BJ (cell line): Measurements from ENCODE around the gene RAB3IL1. TPM values are rescaled to one million over a fixed set of nuclear protein-coding genes. Genes with fewer than 3 reads are reported as not detected.

Experiments used
- CTCF ChIA-PET: fragments of 350-600 bp; formaldehyde crosslinking; extraction: SDS; loops from one replicate; lab custom pipeline; 2021; ENCODE audit warnings: antibody characterized with exemption, inconsistent platforms; lab: Yijun Ruan, JAX
- POLR2A ChIA-PET: fragments of 300-600 bp; sonication (Branson Sonifier 250); formaldehyde crosslinking; extraction: SDS; loops from one replicate; lab custom pipeline; 2021; ENCODE audit warnings: antibody characterized with exemption; lab: Charles Lee
- DNase-seq: peaks from one replicate; pipeline ENCODE4 v3.0.0-alpha.2; 2011; ENCODE audit warnings: low read depth
- H3K27me3 ChIP-seq: 2 replicates; pipeline ENCODE4 v1.6.0; 2011; ENCODE audit warnings: low read length; ENCODE audit not compliant: control insufficient read depth, insufficient read depth
- H3K36me3 ChIP-seq: 2 replicates; pipeline ENCODE4 v1.5.1; 2011; ENCODE audit warnings: low read length; ENCODE audit not compliant: control insufficient read depth, insufficient read depth
- H3K4me3 ChIP-seq: 2 replicates; pipeline ENCODE4 v1.5.1; 2011; ENCODE audit warnings: low read depth, mild to moderate bottlenecking, control low read depth, low read length
- polyA plus RNA-seq: library from polyadenylated mRNA; depleted of rRNA; stranded (reverse); fragments of >200 nt; gene quantifications from 2 replicates; pipeline ENCODE4 v1.2.3, GENCODE V29; 2011
- TF ChIP-seq, protein P1 (sequence below): IDR thresholded peaks from 2 replicates; pipeline ENCODE4 v1.5.1; 2011; ENCODE audit warnings: low read depth, mild to moderate bottlenecking, control low read depth, inconsistent platforms, low read length, moderate library complexity; ENCODE audit not compliant: insufficient read depth

Gene RAB3IL1
- polyA plus RNA-seq, 1 experiment: 15.1 TPM

DNA sequence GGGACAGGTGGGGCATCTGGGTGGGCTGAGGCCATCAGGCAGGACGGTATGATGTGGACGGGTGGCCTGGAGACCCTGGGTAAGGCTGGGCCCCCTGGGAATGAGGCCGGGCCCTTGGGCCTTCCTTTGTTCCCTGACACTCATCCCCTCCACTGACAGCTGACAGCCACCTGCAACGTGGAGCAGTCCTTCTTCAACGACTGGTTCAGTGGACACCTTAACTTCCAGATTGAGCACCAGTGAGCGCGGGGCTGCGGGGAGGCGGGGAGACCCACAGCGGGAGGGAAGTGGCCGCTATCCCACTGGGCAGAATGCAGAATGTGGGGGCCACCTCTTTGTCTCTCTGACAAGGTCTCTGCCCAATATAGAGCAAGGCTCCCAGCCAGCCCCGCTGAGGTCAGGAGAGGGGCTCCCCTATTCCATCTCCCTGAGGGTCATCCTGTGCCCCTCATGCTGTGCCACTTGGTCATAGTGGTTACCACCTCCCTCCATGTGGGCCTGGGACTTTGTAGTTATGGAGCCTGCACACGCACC lies 53.8 kb downstream of the RAB3IL1 start:
- Histone ChIP-seq H3K4me3 (no peak overlapping the region), H3K27me3 (no peaks in the 10 kb centered on the region), H3K36me3 (peaks cover 32% of the 10 kb centered on the region)
- DNase-seq: no peak
- TF ChIP-seq, protein P1, sequence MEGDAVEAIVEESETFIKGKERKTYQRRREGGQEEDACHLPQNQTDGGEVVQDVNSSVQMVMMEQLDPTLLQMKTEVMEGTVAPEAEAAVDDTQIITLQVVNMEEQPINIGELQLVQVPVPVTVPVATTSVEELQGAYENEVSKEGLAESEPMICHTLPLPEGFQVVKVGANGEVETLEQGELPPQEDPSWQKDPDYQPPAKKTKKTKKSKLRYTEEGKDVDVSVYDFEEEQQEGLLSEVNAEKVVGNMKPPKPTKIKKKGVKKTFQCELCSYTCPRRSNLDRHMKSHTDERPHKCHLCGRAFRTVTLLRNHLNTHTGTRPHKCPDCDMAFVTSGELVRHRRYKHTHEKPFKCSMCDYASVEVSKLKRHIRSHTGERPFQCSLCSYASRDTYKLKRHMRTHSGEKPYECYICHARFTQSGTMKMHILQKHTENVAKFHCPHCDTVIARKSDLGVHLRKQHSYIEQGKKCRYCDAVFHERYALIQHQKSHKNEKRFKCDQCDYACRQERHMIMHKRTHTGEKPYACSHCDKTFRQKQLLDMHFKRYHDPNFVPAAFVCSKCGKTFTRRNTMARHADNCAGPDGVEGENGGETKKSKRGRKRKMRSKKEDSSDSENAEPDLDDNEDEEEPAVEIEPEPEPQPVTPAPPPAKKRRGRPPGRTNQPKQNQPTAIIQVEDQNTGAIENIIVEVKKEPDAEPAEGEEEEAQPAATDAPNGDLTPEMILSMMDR: no peak
- ChIA-PET POLR2A (no interaction called here), CTCF (interaction anchor here (1.8 to 2.6 kb wide), 2 partner anchors 35 to 244 kb away, joined by 6 to 12 read pairs; no protein-coding TSS in a partner anchor)

DNA sequence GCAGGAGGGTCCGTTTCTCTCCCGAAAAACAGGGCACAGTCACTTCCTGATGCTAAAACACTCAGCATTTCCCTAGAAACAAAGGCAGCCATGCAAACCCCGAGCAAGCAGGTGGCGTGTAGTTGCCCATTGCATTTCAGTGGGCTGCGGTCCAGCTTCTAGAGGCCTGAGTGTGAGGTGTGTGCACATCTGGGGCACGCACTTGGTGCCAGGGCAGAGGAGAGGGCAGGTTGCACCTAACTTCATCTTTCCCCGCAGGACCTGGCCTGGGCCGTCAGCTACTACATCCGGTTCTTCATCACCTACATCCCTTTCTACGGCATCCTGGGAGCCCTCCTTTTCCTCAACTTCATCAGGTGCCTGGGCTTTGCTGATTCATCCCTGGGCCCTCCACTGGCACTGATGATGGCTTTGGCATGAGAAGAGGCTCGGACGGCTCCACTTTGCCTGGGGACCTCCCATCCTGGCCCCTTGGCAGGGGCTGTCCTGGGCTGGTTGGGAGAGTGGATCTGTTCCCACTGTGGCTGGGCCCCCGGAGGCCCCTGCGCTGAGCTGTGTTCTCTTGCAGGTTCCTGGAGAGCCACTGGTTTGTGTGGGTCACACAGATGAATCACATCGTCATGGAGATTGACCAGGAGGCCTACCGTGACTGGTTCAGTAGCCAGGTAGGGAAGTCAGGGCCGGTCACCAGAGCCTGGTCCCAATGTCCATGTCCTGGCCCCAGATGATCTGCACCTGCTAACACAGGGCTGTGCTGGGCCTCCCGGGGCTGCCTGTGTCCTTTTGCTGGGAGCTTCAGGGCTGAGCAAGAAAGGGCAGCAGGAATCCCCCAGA lies 54.4 kb downstream of the RAB3IL1 start:
- TF ChIP-seq, protein P1: no peak

DNA sequence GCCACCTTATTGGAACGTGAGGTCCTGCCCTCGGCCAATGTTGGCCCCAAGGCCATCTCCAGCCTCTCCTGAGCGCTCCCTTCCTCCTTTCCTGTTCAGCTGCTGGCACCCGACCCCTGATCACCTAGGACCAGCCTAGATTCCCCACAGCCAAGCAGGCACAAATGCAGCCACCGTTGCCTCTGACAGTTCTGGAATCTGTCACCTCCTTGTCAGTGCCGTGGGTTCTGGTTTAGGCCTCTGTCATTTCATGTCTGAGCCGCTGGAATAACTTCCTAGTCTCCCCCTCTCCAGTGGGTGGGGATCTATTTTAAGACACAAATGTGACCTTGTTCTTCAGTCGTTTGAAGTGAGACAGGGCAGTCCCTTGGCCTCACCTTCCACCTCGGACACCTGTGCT lies 55.7 kb downstream of the RAB3IL1 start:
- H3K36me3 ChIP-seq: peaks cover 45% of the 10 kb centered on the region
- ChIA-PET CTCF (interaction anchor here (1.2 to 2.6 kb wide), 2 partner anchors 9 to 37 kb away, joined by 4 to 12 read pairs; no protein-coding TSS in a partner anchor), POLR2A (no interaction called here)

More for the DNA sequence above, 54.4 kb downstream of the RAB3IL1 start:
- H3K36me3 ChIP-seq: peaks cover 32% of the 10 kb centered on the region
- ChIA-PET POLR2A (no interaction called here), CTCF (interaction anchor here (1.2 to 2.6 kb wide), 2 partner anchors 8 to 36 kb away, joined by 4 to 12 read pairs; no protein-coding TSS in a partner anchor)
- DNase-seq: no peak
- H3K4me3 ChIP-seq: no peak overlapping the region
- H3K27me3 ChIP-seq: no peaks in the 10 kb centered on the region

DNA sequence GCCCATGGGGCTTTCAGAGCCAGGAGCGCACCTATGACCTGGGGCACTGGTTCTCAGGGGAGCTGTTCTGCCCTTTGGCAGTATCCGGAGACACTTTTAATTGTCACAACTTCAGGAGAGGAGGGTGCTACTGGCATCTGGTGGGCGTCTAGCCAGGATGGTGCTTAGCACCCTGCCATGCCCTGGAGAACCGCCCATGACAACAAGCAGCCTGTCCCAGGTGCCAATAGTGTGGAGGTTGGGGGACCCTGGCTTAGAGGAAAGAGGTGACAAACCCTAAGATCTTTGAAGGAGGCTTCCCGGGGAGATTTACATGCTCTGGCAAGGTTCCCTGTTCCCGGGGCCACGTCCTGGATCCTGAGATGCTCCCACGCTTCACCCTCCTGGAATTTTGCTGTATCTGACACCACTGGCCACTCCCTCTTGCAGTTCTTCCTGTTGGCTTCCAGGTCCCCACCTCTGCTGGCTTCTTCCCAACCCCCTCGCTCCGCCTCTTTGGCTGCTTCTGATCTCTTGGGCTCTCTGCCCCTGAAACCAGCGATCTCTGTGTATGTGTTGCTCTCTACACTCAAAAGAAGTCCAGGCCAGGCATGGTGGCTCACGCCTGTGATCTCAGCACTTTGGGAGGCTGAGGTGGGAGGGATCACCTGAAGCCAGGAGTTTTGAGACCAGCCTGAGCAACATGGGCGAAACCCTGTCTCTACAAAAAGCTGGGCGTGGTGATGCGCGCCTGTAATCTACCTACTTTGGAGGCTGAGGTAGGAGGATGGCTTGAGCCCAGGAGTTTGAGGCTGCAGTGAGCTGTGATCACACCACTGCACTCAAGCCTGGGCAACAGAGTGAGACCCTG lies 57.1 kb downstream of the RAB3IL1 start:
- Histone ChIP-seq H3K4me3 (no peak overlapping the region), H3K36me3 (peaks cover 41% of the 10 kb centered on the region), H3K27me3 (no peaks in the 10 kb centered on the region)
- CTCF ChIA-PET: interaction anchor here (0.6 to 0.8 kb wide), 2 partner anchors 20 to 222 kb away, joined by 3 to 5 read pairs; no protein-coding TSS in a partner anchor
- POLR2A ChIA-PET: no interaction called here
- no peak for DNase-seq
- TF ChIP-seq, protein P1: no peak

More for the DNA sequence above, 55.7 kb downstream of the RAB3IL1 start:
- no peaks in the 10 kb centered on the region for H3K27me3 ChIP-seq
- TF ChIP-seq, protein P1: no peak
- H3K4me3 ChIP-seq: no peak overlapping the region
- no peak for DNase-seq
